Left ventricle myocardium superior (tissue), 1 donor: ENCODE results near the gene TNKS2. TPM values are rescaled to one million over a fixed set of nuclear protein-coding genes. Genes with fewer than 3 reads are reported as not detected.
"Not testable (repeated sequence)": the region's sequence is repeated elsewhere in the genome, so short reads cannot be mapped to it uniquely, and the experiment has no call there.

Experiments used
- ATAC-seq: fragments of 200-7000 bp; cut with Tn5 transposase; one replicate; pipeline ENCODE4 v1.9.1; 2020; ENCODE audit warnings: mild to moderate bottlenecking, moderate library complexity
- DNase-seq: peaks from one replicate; pipeline ENCODE4 v3.0.0-alpha.2; 2020
- intact Hi-C: fragments of 100-400 bp; cut with micrococcal nuclease; formaldehyde crosslinking; loops from one replicate; pipeline ENCODE4 v1.11.0; 2022
- total RNA-seq: library from RNA; stranded (reverse); fragmentation: NEBNext Ultra II Directional; extraction: Animal tissue kit (Norgen Biotek cat#: 25700); gene quantifications from one replicate; pipeline ENCODE4 v1.2.1, GENCODE V29; 2021
- donor health status: DM: no; HTN: yes; CAD: no; lungs with severe emphysema.

The TNKS2 gene
- total RNA-seq, 1 donor from 2014 or later, result 15.3 TPM

GRCh38 chr10:91856637-91857036, 58.4 kb downstream of the TNKS2 start:
- ATAC-seq (no peak), DNase-seq (no peak)
- intact Hi-C loops, result no loop called here

- no peak for ATAC-seq
- intact Hi-C loops, result no loop called here
- DNase-seq, result no peak
Measured at GRCh38 chr10:91860885-91861284, 62.7 kb downstream of the TNKS2 start.

- intact Hi-C loops, result no loop called here
- ATAC-seq, result no peak
- DNase-seq, result no peak
Measured at GRCh38 chr10:91864099-91864498, 65.9 kb downstream of the TNKS2 start.

GRCh38 chr10:91864744-91865143, 66.5 kb downstream of the TNKS2 start:
- intact Hi-C loops, result no loop called here
- DNase-seq (no peak), ATAC-seq (no peak)

- intact Hi-C loops, result no loop called here
- DNase-seq, result no peak
- no peak for ATAC-seq
Measured at GRCh38 chr10:91865562-91866081, 67.4 kb downstream of the TNKS2 start.

GRCh38 chr10:91875156-91875555, 76.9 kb downstream of the TNKS2 start:
- ATAC-seq (no peak), DNase-seq (no peak)
- intact Hi-C loops, result no loop called here

GRCh38 chr10:91875779-91876178, 77.6 kb downstream of the TNKS2 start:
- DNase-seq (no peak), ATAC-seq (no peak)
- intact Hi-C loops, result no loop called here

- no peak for DNase-seq
- ATAC-seq, result no peak
- intact Hi-C loops, result no loop called here
Measured at GRCh38 chr10:91879515-91880170, 81.4 kb downstream of the TNKS2 start.

- ATAC-seq, result peak; percentile 58
- DNase-seq, result no peak
- intact Hi-C loops, result no loop called here
Measured at GRCh38 chr10:91880310-91880709, 82.1 kb downstream of the TNKS2 start.

GRCh38 chr10:91883549-91884444, 85.6 kb downstream of the TNKS2 start:
- DNase-seq, result peak; percentile 36
- peak; percentile 85 for ATAC-seq
- intact Hi-C loops, result no loop called here

GRCh38 chr10:91884536-91884935, 86.3 kb downstream of the TNKS2 start:
- no peak for ATAC-seq
- intact Hi-C loops, result no loop called here

GRCh38 chr10:91885362-91886079, 87.3 kb downstream of the TNKS2 start:
- no peak for ATAC-seq
- intact Hi-C loops, result no loop called here
- DNase-seq, result no peak

More at GRCh38 chr10:91884536-91884935, 86.3 kb downstream of the TNKS2 start:
- no peak for DNase-seq

- DNase-seq (no peak), ATAC-seq (no peak)
- intact Hi-C loops, result no loop called here
Measured at GRCh38 chr10:91886954-91887271, 88.7 kb downstream of the TNKS2 start.

- intact Hi-C loops, result no loop called here
- DNase-seq, result peak; percentile 31
Measured at GRCh38 chr10:91887272-91888076, 89.2 kb downstream of the TNKS2 start.

GRCh38 chr10:91891125-91892001, 93.1 kb downstream of the TNKS2 start:
- intact Hi-C loops, result no loop called here
- DNase-seq, result no peak
- ATAC-seq, result no peak

More at GRCh38 chr10:91887272-91888076, 89.2 kb downstream of the TNKS2 start:
- peak; percentile 60 for ATAC-seq

GRCh38 chr10:91893051-91893450, 94.8 kb downstream of the TNKS2 start:
- ATAC-seq, result no peak
- intact Hi-C loops, result no loop called here
- DNase-seq, result no peak

- ATAC-seq, intact Hi-C loops, DNase-seq: not testable (repeated sequence)
Measured at GRCh38 chr10:91894261-91894685, 96.0 kb downstream of the TNKS2 start.

- intact Hi-C loops, result no loop called here
- no peak for ATAC-seq
- DNase-seq, result no peak
Measured at GRCh38 chr10:91896212-91896756, 98.1 kb downstream of the TNKS2 start.
